Activated CD8-positive, alpha-beta memory T cell treated with anti-CD3 and anti-CD28 coated beads for 4 hours (primary cell): Measurements from ENCODE around the gene CEP112.
"Not testable (repeated sequence)": the region's sequence is repeated elsewhere in the genome, so short reads cannot be mapped to it uniquely, and the experiment has no call there.

Experiments
- DNase-seq, 2 donors: peaks; one replicate each; pipeline ENCODE4 v3.0.0-alpha.2; 2020; ENCODE audit warnings: low read depth in 2 of 2

Gene CEP112

DNA sequence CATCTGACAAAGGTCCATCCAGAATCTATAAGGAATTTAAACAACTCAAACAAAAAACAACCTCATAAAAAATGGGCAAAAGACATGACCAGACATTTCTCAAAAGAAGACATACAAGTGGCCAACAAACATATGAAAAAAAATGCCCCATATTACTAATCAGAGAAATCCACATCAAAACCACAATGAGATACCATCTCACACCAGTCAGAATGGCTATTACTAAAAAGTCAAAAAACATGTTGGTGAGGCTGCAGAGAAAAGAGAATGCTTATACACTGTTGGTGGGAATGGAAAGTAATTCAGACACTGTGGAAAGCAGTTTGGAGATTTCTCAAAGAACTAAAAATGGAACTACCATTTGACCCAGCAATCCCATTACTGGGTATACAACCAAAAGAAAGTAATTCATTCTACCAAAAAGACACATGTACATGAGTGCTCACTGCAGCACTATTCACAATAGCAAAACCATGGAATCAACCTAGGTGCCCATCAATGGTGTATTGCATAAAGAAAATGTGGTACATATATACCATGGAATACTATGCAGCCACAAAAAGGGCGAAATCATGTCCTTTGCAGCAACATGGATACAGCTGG lies 409.7 kb downstream of the CEP112 start:
- not testable (repeated sequence) for DNase-seq

DNA sequence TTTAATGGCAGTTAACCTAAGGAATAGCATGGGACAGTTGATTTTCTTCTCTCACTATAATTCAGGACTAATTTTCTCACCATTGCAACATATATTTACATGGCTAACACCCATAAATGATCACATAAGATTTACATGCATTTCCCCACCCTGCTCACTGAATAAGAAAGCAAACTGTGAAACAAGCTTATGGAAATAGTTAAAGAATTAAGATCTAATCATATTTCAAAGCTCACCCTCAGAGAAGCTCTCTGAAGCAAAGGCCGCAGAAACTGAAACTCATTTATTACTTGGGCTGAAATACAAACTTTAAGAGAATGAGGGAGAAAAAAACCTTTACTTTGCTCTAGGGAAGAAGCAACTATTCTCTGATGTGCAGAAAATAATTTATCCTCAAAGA lies 411.8 kb downstream of the CEP112 start:
- DNase-seq: no peak

DNA sequence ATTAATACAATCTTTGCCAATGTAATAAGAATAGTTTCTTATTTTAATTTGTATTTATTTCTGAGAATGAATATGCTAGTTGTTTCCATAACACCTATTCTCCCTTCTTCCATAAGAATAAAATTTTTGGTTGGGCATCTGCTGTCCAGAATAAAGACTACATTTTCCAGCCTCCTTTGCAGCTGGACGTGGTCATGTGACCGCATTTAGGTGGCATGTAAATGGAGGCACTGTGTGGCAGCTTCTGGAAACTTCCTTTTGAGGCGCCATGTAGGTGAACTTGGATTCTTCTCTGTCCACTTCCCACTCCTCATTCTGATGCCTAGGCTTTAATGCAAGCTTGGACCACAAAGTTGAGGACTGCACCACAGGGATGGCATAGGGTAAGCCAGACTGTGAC lies 415.0 kb downstream of the CEP112 start:
- no peak for DNase-seq

DNA sequence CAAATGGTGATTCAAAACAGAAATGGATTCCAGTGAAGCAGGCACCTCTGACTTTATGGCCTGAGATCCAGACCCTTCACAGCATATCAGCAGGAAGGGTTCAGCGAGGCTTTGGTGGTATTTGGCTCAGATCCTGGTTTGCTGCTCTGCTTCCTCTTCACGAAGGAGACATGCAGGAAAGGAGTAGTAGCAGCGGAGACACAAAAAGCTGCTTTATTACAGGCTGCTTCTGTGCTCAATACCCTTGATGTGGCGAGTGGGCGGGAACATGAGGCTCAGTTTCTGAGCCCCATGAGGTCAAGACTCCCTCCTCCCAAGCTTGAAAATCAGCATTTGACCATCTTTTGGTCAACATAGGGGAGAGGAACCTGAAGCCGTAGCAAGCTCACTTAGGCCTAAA lies 417.1 kb downstream of the CEP112 start:
- no peak for DNase-seq

DNA sequence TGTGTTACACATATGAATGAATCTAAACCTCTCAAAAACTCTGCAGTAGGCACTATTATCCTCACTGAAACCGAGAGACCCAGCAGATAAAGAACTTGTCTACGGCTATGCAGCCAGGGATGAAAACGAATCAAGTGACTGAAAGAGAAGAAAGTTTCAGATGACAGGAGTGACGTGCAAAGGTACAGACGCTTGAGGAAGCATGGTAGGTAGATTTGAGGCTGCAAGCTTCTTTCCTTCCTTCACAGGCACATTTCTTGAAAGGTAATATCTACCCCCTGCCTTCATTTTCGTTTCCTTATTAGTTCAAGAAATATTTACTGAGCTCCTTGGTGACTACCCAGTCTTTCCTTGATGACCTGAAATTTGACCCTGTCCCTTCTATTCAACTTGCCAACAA lies 418.9 kb downstream of the CEP112 start:
- no peak for DNase-seq

DNA sequence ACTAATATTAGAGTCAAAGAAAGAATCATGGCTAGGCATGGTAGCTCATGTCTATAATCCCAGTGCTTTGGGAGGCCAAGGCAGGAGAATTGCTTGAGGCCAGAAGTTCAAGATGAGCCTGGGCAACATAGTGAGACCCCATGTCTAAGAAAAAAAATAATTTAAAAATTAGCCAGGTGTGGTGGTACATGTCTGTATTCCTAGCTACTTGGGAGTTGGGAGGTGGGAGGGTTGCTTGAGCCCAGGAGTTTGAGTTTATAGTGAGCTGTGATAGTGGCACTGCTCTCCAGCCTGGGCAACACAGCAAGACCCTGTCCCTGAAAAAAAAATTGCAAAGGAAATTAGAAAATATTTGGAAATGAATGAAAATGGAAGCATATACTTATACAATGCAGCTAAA lies 420.2 kb downstream of the CEP112 start:
- DNase-seq: no peak

DNA sequence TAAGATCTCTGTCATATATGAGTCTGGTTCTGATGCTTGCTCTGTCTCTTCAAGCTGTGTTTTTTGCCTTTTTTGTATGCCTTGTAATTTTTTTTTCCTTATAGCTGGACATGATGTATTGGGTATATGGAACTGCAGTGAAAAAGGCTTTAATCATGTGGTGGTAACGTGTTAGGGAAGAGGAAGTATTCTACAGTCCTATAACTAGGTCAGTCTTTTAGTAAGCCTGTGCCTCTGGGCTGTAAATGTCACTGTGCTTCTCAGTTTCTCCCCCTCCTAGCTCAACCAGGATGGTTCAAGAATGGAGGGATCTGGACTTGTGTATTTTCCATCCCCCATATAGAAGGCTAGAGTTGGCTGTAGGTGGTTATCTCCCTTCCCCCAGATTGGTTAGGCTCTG lies 428.1 kb downstream of the CEP112 start:
- DNase-seq: no peak

DNA sequence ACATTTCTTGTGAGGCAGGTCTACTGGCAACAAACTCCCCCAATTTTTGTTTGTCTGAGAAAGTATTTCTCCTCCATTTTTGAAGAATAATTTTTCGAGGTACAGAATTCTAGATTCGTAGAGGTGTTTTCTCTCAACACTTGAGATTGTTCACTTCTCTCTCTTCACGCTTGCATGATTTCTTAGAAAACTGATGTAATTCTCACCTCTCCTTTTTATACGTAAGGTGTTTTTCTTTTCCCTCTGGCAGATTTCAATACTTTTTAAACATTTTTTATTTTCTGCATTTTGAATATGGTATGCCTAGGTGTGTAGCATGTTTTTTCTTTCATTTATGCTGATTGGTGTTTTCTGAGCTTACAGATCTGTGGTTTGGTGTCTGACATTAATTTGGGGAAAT lies 429.0 kb downstream of the CEP112 start:
- DNase-seq: no peak

DNA sequence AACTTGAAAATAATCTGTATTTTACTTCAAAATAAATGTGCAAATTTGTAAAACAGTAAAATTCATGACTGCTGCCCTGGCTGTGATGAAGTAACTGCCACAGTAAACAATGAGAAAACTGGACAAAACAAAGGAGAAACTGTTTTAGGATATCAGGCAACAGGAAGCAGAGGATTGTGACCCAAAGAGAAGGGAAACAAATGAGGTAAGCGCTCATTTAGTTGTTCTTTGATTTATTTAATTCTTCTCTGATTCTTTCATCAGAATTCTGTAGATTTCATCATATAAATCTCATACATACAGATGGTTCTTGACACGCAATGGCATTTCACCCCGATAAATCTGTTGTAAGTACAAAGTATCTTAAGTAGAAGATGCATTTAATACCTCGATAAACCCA lies 432.4 kb downstream of the CEP112 start:
- no peak for DNase-seq

DNA sequence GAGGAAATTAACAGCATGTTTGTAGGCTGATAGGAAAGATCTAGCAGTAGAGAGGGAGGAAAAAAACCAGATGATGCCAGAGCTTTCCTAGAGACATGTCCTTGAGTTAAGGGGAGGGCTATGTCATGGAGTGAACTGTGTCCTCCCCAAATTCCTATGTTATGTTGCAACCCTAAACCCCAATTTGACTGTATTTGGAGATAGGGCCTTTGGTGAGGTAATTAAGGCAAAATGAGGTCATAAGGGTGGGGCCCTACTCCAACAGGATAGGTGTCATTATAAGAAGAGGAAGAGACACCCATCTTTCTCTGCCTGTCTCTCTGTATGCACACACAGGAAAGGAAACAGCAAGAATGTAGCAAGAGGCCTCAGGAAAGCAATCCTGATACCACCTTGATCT lies 435.2 kb downstream of the CEP112 start:
- DNase-seq: no peak

DNA sequence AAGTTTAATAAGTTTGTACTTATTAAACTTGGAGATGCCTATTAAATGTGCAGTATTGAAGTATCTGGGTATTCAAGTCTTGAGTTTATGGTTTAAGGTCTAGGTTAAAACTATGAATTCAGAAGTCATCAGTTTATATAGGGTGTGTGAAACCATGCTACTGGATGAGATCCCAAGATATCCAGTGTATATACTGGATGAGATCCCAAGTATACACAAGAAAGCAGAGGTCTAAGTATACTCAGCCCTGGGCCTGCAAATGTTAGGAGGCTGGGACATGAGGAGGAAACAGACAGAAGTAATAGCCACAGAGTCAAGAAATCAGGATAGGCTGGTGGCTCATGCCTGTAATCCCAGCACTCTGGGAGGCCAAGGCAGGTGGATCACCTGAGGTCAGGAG lies 436.1 kb downstream of the CEP112 start:
- DNase-seq: no peak

DNA sequence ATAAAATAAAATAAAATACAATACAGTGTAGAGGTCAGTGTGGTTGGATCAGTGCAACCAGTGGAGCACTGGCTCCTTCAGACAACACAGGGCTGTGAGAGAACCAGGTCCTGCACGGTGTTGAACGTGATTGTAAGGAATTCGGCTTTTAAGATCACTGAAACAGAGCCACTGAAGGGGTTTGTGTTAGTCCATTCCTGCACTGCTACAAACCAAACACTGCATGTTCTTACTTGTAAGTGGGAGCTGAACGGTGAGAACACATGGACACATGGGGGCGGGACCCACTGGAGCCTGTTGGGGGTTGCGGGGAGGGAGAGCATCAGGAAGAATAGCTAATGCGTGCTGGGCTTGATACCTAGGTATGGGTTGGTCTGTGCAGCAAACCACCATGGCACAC lies 437.3 kb downstream of the CEP112 start:
- no peak for DNase-seq

DNA sequence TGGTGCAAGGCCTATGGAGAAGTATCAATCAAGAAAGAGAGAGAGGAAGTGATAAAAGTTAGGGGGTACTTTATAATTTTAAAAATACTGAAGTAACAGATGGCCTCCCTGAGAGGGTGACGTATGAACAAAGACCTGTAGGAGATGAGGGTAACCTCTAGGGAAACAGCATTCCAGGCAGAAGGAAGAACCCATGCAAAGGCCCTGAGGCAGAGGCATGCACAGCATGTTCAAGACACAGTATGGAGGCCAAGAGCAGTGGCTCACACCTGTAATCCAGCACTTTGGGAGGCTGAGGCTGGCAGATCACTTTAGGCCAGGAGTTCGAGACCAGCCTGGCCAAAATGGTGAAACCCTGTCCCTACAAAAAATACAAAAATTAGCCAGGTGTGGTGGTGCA lies 437.9 kb downstream of the CEP112 start:
- DNase-seq: no peak

DNA sequence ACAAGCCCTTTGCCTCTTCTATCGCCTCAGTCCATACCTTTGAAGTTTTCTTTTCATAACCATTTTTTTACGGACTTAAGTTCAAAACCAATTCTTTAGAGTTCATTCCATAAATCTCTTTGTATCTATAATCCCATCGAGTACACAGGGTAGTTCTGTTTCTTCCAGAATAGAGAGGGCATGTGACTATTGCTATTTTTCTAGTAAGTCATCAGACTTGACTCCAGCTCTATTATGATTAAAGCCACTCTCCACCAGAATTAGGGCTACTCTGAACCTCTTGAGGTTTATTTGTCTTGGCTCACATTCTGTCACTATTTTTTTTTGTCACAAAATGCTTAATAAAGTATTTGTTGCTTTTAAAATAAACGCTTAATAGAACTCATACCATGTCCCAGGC lies 438.6 kb downstream of the CEP112 start:
- no peak for DNase-seq

DNA sequence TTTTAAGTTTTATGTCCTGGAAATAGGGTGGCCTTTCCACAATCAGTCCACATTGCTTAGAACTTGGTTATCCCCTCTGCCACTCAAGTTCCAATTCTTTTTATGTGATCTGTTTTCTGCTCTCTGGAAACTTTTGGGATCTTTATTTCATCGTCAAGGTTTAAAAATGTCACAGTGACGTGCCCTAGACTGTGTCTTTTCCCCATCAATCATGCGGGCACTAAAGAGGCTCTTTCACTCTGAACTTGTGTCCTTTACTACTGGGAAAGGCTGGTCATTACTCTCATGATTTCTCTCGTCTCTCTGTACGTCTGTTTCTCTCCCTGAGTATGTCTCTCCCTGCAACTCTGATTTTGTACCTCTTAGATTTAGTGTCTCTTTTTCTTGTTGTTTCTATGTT lies 440.7 kb downstream of the CEP112 start:
- DNase-seq: no peak

DNA sequence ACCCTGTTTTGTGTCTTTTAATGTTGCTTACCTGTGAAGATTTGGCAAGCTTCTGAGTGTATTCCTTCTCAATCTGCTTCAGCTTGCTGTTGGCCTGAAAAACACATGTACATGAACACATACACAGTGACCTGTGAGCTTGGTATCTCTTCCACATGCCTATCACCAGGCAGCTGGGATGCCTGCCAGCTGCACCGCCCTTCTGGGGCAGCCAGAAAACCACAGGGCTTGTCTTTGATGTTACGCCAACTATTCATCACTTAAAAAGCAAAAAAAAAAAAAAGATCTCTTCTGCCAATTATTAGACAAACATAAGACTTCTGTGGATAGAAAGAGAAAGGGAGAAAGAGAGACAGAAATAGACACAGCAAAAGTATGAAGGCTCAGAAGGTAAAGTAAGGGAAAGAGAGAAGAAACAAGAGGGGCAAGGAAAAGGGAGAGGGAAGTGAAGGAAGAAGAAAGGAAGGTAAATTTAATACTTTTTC lies 441.3 kb downstream of the CEP112 start:
- DNase-seq: peak; percentile 0 to 2

DNA sequence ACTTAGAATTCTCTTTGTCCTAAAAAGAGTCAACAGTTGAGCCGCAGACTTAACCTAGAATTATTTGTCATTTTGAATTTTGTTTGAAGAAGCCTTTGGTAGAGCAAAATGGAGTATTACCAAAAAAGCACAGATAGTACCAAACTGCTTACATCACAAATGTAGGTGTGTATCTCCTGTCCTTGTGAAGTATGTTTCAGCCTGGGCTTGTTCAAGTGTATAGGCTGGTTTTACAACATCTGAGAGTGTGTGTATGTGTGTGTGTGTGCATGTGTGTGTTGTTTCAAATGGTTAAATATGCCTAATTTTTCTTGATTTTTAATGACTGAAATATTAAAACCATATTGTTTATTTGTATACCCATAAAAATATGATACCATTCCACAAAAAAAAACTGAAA lies 441.8 kb downstream of the CEP112 start:
- no peak for DNase-seq

DNA sequence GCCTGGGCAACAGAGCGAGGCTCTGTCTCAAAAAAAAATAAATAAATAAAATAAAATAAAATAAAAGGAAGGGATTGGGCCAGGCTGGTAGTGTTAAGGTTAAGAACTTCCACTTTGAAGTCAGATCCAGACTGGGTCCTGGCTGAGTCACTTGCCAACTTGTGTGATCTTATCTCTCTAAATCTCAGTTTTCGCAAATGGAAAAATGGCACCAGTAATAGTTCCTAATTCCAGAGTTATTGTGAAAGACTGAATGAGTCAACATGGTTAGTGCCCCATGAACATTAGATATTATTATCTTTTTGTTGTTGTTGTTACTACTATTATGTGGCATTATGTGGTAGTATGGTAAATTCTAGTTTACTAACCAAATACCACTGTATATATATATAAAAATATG lies 442.5 kb downstream of the CEP112 start:
- DNase-seq: no peak

DNA sequence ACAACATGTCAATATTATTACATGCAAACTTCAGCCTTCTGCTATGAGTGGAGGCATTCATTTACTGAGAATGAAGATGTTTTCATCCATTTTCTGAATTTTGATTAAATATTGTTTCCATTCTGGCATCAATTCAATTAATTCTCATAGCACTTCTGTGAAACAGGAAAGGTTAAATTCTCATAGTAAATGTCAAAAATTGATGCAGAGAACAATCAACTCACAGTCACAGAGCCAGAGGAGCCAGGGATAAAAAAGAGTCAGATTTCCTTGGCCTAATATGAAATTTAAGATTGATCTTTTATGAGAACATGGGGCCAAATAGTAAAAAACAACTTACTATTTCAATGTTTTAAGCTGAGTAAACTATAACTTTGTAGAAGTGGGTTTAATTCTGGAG lies 446.7 kb downstream of the CEP112 start:
- no peak for DNase-seq

DNA sequence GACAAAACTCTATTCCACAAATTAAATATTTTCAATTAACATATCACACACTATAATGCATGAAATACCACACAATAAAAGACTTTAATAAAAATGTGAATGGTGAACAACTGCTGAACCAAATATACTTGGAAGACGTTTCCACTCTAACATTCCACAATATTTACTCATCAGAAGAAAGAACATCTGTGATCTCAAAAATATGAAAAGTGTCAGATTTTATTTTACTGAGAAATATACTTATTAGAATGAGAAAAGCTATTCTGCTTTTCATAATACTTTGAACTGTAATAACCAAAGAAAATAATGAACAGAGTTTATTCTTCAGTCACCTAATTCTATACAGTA lies 448.7 kb downstream of the CEP112 start:
- DNase-seq: no peak

DNA sequence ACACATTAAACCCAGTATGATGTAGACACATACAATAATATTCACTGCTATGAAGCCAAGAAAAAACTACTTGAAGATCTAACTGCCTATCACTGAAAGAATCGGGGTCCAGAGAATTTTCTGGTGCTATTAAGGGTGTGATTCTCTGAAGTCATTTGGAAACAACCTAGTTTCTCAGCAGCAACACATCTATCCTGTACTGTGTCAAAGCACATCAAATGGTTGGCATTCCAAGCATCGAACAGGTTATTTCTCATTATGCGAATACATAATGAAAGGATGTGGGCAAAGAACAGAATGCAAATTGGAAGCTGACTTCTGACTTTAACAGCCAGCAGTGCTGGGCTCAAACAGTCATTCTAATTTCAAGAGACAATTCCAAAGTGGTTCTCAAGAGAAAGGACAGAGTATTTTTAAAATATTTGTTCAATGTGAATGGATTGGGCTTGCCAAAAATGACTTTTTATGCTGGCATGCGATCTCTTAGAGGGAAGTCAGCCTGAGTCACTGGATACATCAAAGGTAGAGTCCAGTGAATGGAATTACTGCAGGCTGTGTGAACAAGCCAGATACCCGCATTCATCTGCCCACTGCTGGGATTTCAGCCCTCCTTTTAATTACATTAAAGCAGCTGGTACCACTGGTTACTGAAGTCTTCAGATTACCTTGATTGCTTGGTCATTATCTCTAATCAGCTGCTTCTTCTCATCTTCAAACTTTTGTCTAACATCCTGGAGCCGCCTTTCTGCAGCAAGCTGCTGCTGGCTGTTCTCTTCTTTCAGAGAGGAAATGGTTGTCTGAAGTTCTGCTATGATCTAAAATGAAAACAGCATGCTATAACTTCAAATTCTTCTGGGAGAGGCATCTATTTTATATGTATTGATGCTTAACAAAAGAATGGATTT lies 449.3 kb downstream of the CEP112 start:
- DNase-seq: no peak

DNA sequence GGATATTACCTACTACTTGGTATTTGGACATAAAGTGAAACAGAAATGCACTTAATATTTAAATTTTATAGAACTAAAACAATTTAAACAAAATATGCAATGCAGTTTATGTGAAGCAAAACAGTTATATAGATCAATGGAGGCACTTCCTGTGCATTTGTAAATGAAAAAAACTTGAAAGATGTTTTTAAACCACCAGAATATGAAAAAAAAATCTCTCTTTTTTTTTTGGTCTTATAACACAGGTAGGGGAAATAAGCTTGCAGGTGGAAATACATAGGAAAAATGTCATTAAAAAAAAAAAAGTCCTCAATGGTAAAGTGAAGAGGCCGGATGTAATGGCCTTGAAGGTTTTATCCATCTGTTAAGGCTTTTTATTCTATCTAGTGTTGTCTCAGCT lies 450.2 kb downstream of the CEP112 start:
- DNase-seq: no peak

DNA sequence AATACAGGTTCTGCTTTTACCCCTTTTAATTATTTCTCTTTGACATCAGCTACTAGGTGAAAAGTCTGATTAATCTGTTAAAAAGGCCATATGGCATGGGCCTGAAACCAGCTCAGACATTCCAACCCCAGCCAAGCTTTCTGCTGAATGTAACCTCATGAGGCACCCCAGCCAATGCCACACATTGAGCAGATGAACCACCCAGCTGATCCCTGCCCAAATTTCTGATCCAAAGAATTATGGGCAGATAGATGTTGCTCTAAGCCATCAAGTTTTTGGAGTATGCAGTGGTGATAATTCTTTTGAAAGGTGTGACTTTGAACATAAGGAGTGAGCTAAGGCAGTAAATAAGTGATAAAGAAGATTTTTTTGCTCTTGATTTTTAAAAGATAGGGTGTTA lies 452.9 kb downstream of the CEP112 start:
- no peak for DNase-seq

DNA sequence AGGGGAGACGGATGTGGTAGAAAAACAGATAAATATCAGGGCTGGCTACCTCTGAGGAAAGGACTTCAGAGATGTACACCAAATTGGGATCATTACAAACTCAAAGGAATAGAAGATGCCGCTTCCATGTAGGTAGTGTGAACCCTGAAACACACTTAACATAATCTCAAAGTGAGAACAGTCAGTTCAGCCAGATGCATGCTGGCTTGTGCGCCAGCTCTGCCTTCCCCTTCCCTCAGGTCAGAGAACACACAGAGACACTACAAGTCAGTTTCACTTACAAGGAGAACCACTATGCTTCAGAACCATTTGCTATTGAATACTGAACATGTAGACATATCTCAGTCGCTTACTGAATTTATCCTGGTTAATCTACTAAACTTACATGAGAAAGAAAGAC lies 454.5 kb downstream of the CEP112 start:
- no peak for DNase-seq
